Effector memory CD4-positive, alpha-beta T cell (primary cell): Measurements from ENCODE around the gene NECTIN2.
"Not testable (repeated sequence)": the region's sequence is repeated elsewhere in the genome, so short reads cannot be mapped to it uniquely, and the experiment has no call there.

ENCODE experiments used
- DNase-seq, 3 donors: peaks; one replicate each; pipeline ENCODE4 v3.0.0-alpha.2; 2020
- H3K27ac ChIP-seq: 2 replicates; pipeline ENCODE4 v1.7.0; 2013; ENCODE audit warnings: mild to moderate bottlenecking, low read length, moderate library complexity; ENCODE audit not compliant: insufficient read depth, poor library complexity, severe bottlenecking
- H3K27me3 ChIP-seq: replicated peaks from 2 replicates; pipeline ENCODE4 v1.7.0; 2013; ENCODE audit warnings: mild to moderate bottlenecking, low read length; ENCODE audit not compliant: insufficient read depth, control insufficient read depth, poor library complexity, severe bottlenecking
- H3K36me3 ChIP-seq: 2 replicates; pipeline ENCODE4 v1.7.0; 2013; ENCODE audit warnings: mild to moderate bottlenecking, low read length, moderate library complexity; ENCODE audit not compliant: control insufficient read depth, insufficient read depth
- H3K4me1 ChIP-seq: 2 replicates; pipeline ENCODE4 v1.7.0; 2013; ENCODE audit warnings: low read length, mild to moderate bottlenecking; ENCODE audit not compliant: control insufficient read depth, insufficient read depth, poor library complexity, severe bottlenecking
- H3K4me3 ChIP-seq: 2 replicates; pipeline ENCODE4 v1.7.0; 2013; ENCODE audit warnings: low read length, low read depth, mild to moderate bottlenecking; ENCODE audit not compliant: insufficient read depth, poor library complexity, severe bottlenecking
- H3K9me3 ChIP-seq: 2 replicates; pipeline ENCODE4 v1.7.0; 2013; ENCODE audit warnings: mild to moderate bottlenecking, low read length, moderate library complexity; ENCODE audit not compliant: control insufficient read depth

Gene NECTIN2

DNA sequence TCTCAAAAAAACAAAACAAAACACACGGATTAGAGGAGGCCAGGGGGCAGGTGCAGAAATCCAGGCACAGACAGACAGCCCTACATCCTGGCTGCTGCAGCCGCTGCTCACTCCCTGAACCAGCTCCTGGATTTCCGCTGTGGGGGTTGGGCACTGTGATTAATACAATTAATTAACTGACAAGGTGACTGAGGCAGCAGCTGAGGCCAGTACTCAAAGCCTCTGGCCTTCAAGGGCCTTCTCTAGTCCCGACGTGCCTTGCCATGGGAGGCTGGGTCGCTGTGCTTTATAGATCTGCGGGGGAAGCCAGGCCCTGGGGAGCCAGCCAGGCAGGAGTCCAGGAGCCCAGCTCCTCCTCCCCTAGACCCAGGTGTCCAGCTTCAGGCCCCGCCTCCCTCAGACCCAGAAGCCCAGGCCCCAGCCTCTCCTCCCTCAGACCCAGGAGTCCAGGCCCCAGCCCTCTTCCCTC, 4.6 kb downstream of the NECTIN2 start:
- H3K27me3 ChIP-seq: peaks cover 5% of the 10 kb centered on the region
- H3K4me3 ChIP-seq: no peak overlapping the region
- no peaks in the 10 kb centered on the region for H3K9me3 ChIP-seq
- peaks cover 23% of the 10 kb centered on the region for H3K4me1 ChIP-seq
- DNase-seq: no peak
- H3K36me3 ChIP-seq: no peaks in the 10 kb centered on the region
- no peak overlapping the region for H3K27ac ChIP-seq

DNA sequence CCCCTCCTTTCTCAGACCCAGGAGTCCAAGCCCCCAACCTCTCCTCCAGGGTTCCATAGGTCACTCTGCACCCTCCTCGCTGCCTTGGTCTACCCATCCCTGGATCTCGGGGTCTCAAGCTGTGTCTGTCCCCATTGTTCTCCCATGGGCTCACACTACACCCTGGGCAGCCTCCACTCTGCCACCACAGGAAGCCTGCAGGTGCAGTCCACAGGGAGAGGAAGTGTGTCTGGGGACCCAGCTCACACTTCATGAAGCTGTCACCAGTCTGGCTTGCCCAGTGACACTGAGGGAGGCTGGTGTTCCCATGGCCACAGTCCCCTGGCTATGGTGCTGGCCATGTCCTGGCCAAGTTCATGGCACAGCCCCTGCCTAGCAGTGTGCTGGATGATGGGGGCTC, 5.3 kb downstream of the NECTIN2 start:
- Histone ChIP-seq H3K4me1 (peaks cover 16% of the 10 kb centered on the region), H3K4me3 (no peak overlapping the region), H3K27me3 (peaks cover 5% of the 10 kb centered on the region), H3K36me3 (no peaks in the 10 kb centered on the region), H3K27ac (no peak overlapping the region), H3K9me3 (no peaks in the 10 kb centered on the region)
- DNase-seq: no peak

DNA sequence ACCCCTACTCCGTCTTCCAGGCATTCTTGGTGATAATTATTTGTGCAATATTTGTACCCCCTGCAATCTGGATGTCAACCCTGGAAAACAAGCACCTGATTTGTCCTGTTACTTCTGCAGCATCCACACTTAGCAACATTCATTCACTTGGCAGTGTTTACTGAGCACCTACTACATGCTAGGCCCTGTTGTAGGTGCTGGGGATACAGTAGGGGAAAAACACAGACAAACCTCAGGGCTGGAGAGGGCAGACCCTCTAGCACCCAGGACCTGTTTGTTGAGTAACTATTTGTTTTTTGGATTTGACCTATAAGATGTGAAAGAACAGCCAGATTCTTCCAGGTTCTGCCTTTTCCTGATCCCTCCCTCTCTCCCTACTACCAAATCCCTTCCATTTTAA, 9.5 kb downstream of the NECTIN2 start:
- Histone ChIP-seq H3K36me3 (no peaks in the 10 kb centered on the region), H3K9me3 (no peaks in the 10 kb centered on the region), H3K27me3 (no peaks in the 10 kb centered on the region), H3K27ac (no peak overlapping the region), H3K4me1 (no peaks in the 10 kb centered on the region), H3K4me3 (no peak overlapping the region)
- DNase-seq: no peak

DNA sequence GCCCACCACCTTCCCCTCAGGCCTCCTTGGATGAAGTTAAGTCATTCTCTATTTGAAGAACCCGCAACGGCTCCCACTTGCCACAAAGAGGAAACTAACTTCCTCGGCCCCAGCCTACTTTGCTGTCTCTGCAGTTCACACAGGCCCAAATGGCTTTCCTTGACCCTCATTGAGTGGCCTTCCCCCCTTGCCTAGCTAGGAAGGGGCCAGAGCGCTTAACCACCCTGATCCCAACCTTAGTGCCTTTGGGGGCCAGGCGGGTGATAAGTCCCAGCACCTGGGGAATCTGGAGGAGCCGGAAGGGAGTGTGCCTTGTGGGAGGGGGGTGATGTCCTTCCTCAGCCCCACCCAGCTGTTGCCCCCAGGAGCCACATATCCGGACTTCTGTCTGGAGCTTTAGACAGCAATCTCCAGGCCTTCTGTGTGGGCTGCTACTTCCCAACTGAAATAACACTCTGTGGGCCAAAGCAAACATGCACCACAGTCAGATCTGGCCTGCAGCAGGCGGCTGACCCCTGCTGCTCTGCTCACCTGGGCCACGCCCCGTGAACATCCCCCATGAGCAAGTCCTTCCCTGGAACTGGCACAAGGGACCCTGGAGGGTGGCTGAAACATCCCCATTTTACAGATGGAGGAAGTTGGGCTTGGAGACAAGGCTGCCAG, 10.5 kb downstream of the NECTIN2 start:
- H3K4me1 ChIP-seq: no peaks in the 10 kb centered on the region
- no peak for DNase-seq
- no peak overlapping the region for H3K4me3 ChIP-seq
- H3K27ac ChIP-seq: no peak overlapping the region
- no peaks in the 10 kb centered on the region for H3K27me3 ChIP-seq
- no peaks in the 10 kb centered on the region for H3K36me3 ChIP-seq
- H3K9me3 ChIP-seq: no peaks in the 10 kb centered on the region

DNA sequence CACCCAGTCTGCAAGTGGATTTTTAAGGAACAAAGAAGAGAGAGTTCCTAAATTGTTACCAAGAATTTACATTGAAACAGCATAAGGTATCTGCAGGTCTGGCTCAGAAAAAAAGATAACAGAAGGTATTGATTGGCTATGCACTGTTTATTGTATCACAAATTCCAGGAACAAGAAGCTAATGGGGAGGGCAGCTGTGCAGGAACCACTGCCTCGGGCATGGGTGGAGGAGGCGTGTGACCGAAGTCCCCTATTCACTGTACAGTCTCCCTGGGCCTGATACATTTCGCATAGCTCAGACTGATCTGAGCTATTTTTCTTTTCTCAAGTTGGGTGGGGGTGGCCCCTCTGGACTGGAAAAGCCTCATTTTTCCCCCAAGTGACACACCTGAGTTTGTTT, 11.7 kb downstream of the NECTIN2 start:
- H3K9me3 ChIP-seq: no peaks in the 10 kb centered on the region
- no peaks in the 10 kb centered on the region for H3K4me1 ChIP-seq
- no peak for DNase-seq
- no peak overlapping the region for H3K4me3 ChIP-seq
- H3K36me3 ChIP-seq: no peaks in the 10 kb centered on the region
- no peak overlapping the region for H3K27ac ChIP-seq
- no peaks in the 10 kb centered on the region for H3K27me3 ChIP-seq

DNA sequence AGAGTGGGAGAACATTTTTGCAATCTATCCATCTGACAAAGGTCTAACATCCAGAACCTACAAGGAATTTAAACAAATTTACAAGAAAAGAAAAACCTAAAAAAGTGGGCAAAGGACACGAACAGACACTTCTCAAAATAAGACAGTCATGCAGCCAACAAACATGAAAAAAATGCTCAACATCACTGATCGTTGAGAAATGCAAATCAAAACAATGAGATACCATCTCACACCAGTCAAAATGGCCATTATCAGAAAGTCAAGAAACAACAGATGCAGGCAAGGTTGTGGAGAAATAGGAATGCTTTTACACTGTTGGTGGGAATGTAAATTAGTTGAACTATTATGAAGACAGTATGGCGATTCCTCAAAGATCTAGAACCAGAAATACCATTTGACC, 15.5 kb downstream of the NECTIN2 start:
- H3K36me3 ChIP-seq, H3K4me1 ChIP-seq, H3K9me3 ChIP-seq, DNase-seq, H3K27me3 ChIP-seq, H3K27ac ChIP-seq, H3K4me3 ChIP-seq: not testable (repeated sequence)

DNA sequence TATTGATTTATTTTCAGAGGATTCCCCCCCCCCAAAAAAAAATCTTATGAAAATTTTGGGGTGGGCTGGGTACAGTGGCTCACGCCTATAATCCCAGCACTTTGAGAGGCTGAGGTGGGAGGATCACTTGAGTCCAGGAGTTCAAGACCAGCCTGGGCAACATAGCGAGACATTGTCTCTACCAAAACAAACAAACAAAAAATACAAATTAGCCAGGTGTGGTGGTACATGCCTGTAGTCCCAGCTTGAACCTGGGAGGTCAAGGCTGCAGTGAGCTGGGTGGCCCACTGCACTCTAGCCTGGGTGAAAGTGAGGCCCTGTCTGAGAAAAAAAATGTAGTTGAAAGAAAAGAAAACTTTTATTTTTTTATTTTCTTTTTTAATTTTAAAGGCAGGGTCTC, 17.9 kb downstream of the NECTIN2 start:
- H3K27me3 ChIP-seq: no peaks in the 10 kb centered on the region
- no peak overlapping the region for H3K27ac ChIP-seq
- no peaks in the 10 kb centered on the region for H3K4me1 ChIP-seq
- H3K4me3 ChIP-seq: no peak overlapping the region
- no peaks in the 10 kb centered on the region for H3K9me3 ChIP-seq
- DNase-seq: no peak
- no peaks in the 10 kb centered on the region for H3K36me3 ChIP-seq

DNA sequence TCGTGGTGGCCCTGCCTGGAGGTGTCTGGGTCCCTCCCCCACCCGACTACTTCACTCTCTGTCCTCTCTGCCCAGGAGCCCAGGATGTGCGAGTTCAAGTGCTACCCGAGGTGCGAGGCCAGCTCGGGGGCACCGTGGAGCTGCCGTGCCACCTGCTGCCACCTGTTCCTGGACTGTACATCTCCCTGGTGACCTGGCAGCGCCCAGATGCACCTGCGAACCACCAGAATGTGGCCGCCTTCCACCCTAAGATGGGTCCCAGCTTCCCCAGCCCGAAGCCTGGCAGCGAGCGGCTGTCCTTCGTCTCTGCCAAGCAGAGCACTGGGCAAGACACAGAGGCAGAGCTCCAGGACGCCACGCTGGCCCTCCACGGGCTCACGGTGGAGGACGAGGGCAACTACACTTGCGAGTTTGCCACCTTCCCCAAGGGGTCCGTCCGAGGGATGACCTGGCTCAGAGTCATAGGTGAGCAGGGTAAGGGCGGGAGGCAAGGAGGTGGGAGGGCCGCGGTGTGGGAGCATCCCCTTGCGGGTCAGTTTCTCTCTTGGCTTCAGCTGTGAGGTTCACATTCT, 19.2 kb downstream of the NECTIN2 start:
- no peak overlapping the region for H3K4me3 ChIP-seq
- no peaks in the 10 kb centered on the region for H3K36me3 ChIP-seq
- no peaks in the 10 kb centered on the region for H3K4me1 ChIP-seq
- no peaks in the 10 kb centered on the region for H3K9me3 ChIP-seq
- DNase-seq: no peak
- no peak overlapping the region for H3K27ac ChIP-seq
- H3K27me3 ChIP-seq: no peaks in the 10 kb centered on the region

DNA sequence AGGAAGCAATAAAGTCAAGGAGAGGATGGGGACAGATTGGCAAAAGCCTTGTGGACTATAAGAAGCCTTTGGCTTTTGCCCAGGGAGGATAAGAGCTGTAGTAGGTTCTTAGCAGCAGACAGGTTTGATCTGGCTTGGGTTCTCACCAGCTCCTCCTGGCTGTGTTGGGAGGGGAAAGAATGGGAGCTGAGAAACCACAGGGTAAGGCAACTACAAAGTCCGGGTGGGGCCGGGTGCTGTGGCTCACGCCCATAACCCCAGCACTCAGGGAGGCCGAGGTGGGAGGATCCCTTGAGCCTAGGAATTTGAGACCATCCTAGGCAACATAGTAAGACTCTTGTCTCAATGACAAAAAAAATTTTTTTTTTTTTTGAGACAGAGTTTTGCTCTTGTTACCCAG, 20.6 kb downstream of the NECTIN2 start:
- Histone ChIP-seq H3K27ac (no peak overlapping the region), H3K27me3 (no peaks in the 10 kb centered on the region), H3K4me3 (no peak overlapping the region)

DNA sequence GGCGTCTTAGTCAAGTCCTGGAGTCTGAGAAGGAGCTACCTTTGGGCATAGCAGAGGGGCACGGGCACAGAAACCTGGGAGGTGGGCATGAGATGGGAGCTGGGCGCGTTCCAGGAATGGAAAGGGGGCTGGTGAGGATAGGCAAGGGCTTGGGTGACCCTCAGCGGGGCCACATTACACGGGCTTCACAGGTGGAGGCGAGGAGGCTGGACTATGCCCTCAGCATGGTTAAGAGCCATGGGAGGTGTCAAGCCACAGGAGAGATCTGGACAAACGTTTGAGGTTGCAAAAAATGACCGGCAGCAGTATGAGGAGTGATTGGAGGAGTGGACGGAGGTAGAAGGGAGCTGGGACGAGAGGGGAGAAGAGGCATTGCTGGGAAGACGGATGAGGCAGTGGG, 21.5 kb downstream of the NECTIN2 start:
- DNase-seq: no peak
- no peaks in the 10 kb centered on the region for H3K36me3 ChIP-seq

More for the DNA sequence above, 20.6 kb downstream of the NECTIN2 start:
- H3K9me3 ChIP-seq: no peaks in the 10 kb centered on the region
- H3K4me1 ChIP-seq: no peaks in the 10 kb centered on the region
- DNase-seq: no peak
- no peaks in the 10 kb centered on the region for H3K36me3 ChIP-seq

More for the DNA sequence above, 21.5 kb downstream of the NECTIN2 start:
- H3K4me1 ChIP-seq: no peaks in the 10 kb centered on the region
- H3K27me3 ChIP-seq: no peaks in the 10 kb centered on the region
- no peaks in the 10 kb centered on the region for H3K9me3 ChIP-seq
- H3K4me3 ChIP-seq: no peak overlapping the region
- H3K27ac ChIP-seq: no peak overlapping the region
